ENCODE data around the gene OXT. TPM values are rescaled to one million over a fixed set of nuclear protein-coding genes. Genes with fewer than 3 reads are reported as not detected.
A peak's percentile ranks its signal among the peaks of the same experiment; 100 is the strongest.

Gene OXT
- total and polyA plus RNA-seq, 4 donors, result 0.75 to 41.6 (median 4.3) TPM

DNA sequence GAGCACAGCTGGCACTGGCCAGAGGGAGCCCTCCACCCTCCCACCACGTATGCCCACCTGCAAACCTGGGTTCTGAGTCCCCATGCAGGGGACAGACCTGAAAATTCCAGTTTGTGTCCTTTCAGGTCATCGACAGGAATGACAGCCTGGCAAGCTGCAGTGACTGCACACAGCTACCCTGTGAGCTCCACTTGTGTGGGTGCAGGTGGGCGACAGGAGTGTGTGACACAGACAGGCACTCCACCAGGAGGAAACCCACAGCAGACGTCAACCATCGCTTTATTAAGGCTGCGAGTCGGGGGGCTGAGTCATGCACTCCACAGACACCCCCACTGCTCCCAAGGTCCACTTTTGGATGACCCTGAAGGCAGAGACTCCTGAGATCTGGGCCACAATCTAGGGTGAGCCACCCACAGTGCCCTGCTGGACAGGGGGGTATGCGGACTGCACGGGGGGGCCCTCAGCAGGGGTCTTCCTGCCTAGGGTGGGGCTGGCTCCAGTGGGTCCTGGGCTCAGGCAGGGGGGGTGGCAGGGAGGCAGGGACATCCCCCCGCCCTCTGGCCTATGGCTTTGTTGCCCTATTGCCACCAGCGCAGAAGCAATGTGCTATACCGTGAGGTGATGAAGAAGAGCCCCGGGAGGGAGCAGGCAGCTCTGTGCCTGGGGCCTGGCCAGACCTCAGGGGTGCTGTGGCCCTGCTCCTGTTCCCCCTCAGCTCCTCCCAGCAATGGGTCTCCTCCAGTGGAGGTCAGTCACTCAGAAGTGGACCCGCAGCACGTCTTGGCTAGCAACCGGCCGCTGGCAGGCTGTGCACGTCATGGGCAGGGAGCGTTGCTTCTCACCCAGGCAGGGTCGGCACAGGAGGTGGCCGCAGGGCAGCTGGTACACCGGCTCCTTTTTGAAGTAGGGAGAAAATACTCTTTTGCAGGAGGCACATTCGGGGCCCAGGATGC lies 38.2 kb downstream of the OXT start:
- H3K36me3 ChIP-seq (ENCODE audit: control insufficient read depth in 4 of 4, insufficient read depth in 3 of 4, low read depth in 1 of 4, low read length in 3 of 4), result peaks cover 0 to 15% (median 3%) of the 10 kb centered on the region in 4 donors
- H3K9ac ChIP-seq (ENCODE audit: low read depth in 1 of 2, low read length in 2 of 2), result no peak overlapping the region
- TF ChIP-seq FOXA2 (IDR thresholded peaks at IDR 0.05) (no peak), ATF3 (IDR thresholded peaks at IDR 0.05) (no peak), RXRA (IDR thresholded peaks at IDR 0.05) (no peak), RAD21 (IDR thresholded peaks at IDR 0.05) (no peak), GABPA (IDR thresholded peaks at IDR 0.05 in 1 of 2, conservative IDR thresholded peaks at IDR 0.05 in 1 of 2) (no peak)
- H3K4me3 ChIP-seq (ENCODE audit: low read depth in 1 of 3, low read length in 3 of 3), result no peak overlapping the region
- H3K27me3 ChIP-seq (ENCODE audit: control insufficient read depth in 4 of 4, insufficient read depth in 4 of 4, low read length in 3 of 4), result no peaks in the 10 kb centered on the region
- 94% methylated on average over 23 of the region's 23 CpGs for WGBS
- no peaks in the 10 kb centered on the region for H3K9me3 ChIP-seq (ENCODE audit: control insufficient read depth in 4 of 4, low read length in 3 of 4)
- no peak for DNase-seq (ENCODE audit: low spot score)
- H3K27ac ChIP-seq (ENCODE audit: low read depth in 1 of 2, low read length in 2 of 2), result no peak overlapping the region
- peaks cover 0 to 7% (median 6%) of the 10 kb centered on the region in 4 donors for H3K4me1 ChIP-seq (ENCODE audit: control insufficient read depth in 4 of 4, insufficient read depth in 4 of 4, low read length in 3 of 4)

- Histone ChIP-seq H3K4me1 (ENCODE audit: control insufficient read depth in 4 of 4, insufficient read depth in 4 of 4, low read length in 3 of 4) (peaks cover 0 to 12% (median 8%) of the 10 kb centered on the region in 4 donors), H3K4me3 (ENCODE audit: low read depth in 1 of 3, low read length in 3 of 3) (no peak overlapping the region), H3K9ac (ENCODE audit: low read depth in 1 of 2, low read length in 2 of 2) (no peak overlapping the region), H3K9me3 (ENCODE audit: control insufficient read depth in 4 of 4, low read length in 3 of 4) (no peaks in the 10 kb centered on the region), H3K27ac (ENCODE audit: low read depth in 1 of 2, low read length in 2 of 2) (no peak overlapping the region), H3K36me3 (ENCODE audit: control insufficient read depth in 4 of 4, insufficient read depth in 3 of 4, low read depth in 1 of 4, low read length in 3 of 4) (peaks cover 0 to 15% (median 3%) of the 10 kb centered on the region in 4 donors), H3K27me3 (ENCODE audit: control insufficient read depth in 4 of 4, insufficient read depth in 4 of 4, low read length in 3 of 4) (no peaks in the 10 kb centered on the region)
- DNase-seq (ENCODE audit: low spot score), result no peak
- WGBS, result 95% methylated on average over 7 of the region's 7 CpGs
- TF ChIP-seq NR2F2 (IDR thresholded peaks at IDR 0.05), result no peak
Observed at GRCh38 chr20:3111507-3111906, 40.1 kb downstream of the OXT start.

DNA sequence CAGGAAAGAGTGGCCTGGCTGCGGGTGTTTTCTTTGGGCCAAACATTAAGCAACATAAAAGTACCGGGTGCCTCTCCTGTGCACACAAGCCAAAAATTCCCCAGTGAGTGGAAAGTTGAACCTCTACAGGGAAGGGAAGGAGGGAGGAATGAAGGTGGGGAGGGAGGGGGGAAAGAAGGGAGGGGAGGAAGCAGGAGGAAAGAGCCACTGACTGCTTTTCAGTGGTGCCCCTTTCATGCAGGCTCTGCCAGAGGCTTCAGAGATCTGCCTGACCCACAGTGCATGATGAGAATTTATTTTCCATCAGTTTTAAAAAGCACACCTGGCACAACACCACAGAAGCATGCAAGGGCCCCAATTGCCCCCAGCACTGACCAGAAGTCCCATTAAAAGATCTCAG lies 40.6 kb downstream of the OXT start:
- WGBS, result 81% methylated on average over 2 of the region's 2 CpGs
- TF ChIP-seq FOXA2 (IDR thresholded peaks at IDR 0.05) (no peak), SP1 (IDR thresholded peaks at IDR 0.05) (no peak), HNF4A (conservative IDR thresholded peaks at IDR 0.05) (no peak)
- H3K27ac ChIP-seq (ENCODE audit: low read depth in 1 of 2, low read length in 2 of 2), result no peak overlapping the region
- no peak for DNase-seq (ENCODE audit: low spot score)
- peaks cover 0 to 15% (median 3%) of the 10 kb centered on the region in 4 donors for H3K36me3 ChIP-seq (ENCODE audit: control insufficient read depth in 4 of 4, insufficient read depth in 3 of 4, low read depth in 1 of 4, low read length in 3 of 4)
- no peak overlapping the region for H3K9ac ChIP-seq (ENCODE audit: low read depth in 1 of 2, low read length in 2 of 2)
- peaks cover 0 to 12% (median 8%) of the 10 kb centered on the region in 4 donors for H3K4me1 ChIP-seq (ENCODE audit: control insufficient read depth in 4 of 4, insufficient read depth in 4 of 4, low read length in 3 of 4)
- no peaks in the 10 kb centered on the region for H3K27me3 ChIP-seq (ENCODE audit: control insufficient read depth in 4 of 4, insufficient read depth in 4 of 4, low read length in 3 of 4)
- H3K9me3 ChIP-seq (ENCODE audit: control insufficient read depth in 4 of 4, low read length in 3 of 4), result no peaks in the 10 kb centered on the region
- H3K4me3 ChIP-seq (ENCODE audit: low read depth in 1 of 3, low read length in 3 of 3), result no peak overlapping the region

GRCh38 chr20:3115190-3116107 lies 44.0 kb downstream of the OXT start:
- no peak for DNase-seq (ENCODE audit: low spot score)
- Histone ChIP-seq H3K9me3 (ENCODE audit: control insufficient read depth in 4 of 4, low read length in 3 of 4) (no peaks in the 10 kb centered on the region), H3K27ac (ENCODE audit: low read depth in 1 of 2, low read length in 2 of 2) (no peak overlapping the region), H3K4me3 (ENCODE audit: low read depth in 1 of 3, low read length in 3 of 3) (no peak overlapping the region), H3K27me3 (ENCODE audit: control insufficient read depth in 4 of 4, insufficient read depth in 4 of 4, low read length in 3 of 4) (no peaks in the 10 kb centered on the region), H3K9ac (ENCODE audit: low read depth in 1 of 2, low read length in 2 of 2) (no peak overlapping the region), H3K36me3 (ENCODE audit: control insufficient read depth in 4 of 4, insufficient read depth in 3 of 4, low read depth in 1 of 4, low read length in 3 of 4) (no peaks in the 10 kb centered on the region), H3K4me1 (ENCODE audit: control insufficient read depth in 4 of 4, insufficient read depth in 4 of 4, low read length in 3 of 4) (peaks cover 2 to 14% (median 9%) of the 10 kb centered on the region in 4 donors)
- 53% methylated on average over 30 of the region's 30 CpGs for WGBS
- TF ChIP-seq, protein P1, sequence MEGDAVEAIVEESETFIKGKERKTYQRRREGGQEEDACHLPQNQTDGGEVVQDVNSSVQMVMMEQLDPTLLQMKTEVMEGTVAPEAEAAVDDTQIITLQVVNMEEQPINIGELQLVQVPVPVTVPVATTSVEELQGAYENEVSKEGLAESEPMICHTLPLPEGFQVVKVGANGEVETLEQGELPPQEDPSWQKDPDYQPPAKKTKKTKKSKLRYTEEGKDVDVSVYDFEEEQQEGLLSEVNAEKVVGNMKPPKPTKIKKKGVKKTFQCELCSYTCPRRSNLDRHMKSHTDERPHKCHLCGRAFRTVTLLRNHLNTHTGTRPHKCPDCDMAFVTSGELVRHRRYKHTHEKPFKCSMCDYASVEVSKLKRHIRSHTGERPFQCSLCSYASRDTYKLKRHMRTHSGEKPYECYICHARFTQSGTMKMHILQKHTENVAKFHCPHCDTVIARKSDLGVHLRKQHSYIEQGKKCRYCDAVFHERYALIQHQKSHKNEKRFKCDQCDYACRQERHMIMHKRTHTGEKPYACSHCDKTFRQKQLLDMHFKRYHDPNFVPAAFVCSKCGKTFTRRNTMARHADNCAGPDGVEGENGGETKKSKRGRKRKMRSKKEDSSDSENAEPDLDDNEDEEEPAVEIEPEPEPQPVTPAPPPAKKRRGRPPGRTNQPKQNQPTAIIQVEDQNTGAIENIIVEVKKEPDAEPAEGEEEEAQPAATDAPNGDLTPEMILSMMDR (IDR thresholded peaks at IDR 0.05; ENCODE audit: low read depth, low read length, missing input control), result peak; percentile 77
- TF ChIP-seq HNF4A (conservative IDR thresholded peaks at IDR 0.05) (no peak), RAD21 (IDR thresholded peaks at IDR 0.05) (peak; percentile 78 to 81), HNF4G (IDR thresholded peaks at IDR 0.05) (no peak)

All from liver (tissue), 9 donors.